HG03442 (cell line): ENCODE results near the gene CD8A.
"Not testable (repeated sequence)": the region's sequence is repeated elsewhere in the genome, so short reads cannot be mapped to it uniquely, and the experiment has no call there.

Experiments
- ATAC-seq: cut with Tn5 transposase; IDR thresholded peaks from one replicate; pipeline ENCODE4 v1.9.1; 2021; ENCODE audit warnings: mild to moderate bottlenecking, moderate library complexity; ENCODE audit not compliant: unreplicated experiment

Gene CD8A

GRCh38 chr2:86790676-86791572 is at the start of gene CD8A:
Gene CD8A, minus strand, starts transcription at chr2:86790913. Its CDS starts 88 bp downstream, at chr2:86790825.
- no peak for ATAC-seq

GRCh38 chr2:86839871-86840548 is 49.3 kb upstream of the CD8A start:
- ATAC-seq = not testable (repeated sequence)

DNA sequence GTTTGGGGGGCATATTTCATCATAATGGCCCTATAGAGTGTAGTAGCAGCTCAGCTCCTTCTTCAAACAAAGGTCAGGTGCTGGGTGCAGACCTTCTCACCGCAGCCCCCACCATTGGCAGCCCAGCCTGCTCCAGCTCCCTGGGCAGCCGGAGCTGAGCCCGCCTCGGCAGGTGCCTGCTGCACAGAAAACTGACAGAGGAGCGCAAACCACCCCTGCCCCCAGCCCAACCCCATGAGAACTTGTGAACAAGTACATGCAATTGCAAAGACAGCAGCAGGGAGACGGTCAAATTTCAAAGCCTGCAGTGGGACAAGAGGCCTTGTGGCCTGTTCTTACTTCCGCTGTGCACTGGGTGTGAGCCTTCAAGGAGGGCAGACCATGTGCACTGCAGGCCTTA is 48.7 kb upstream of the CD8A start:
- ATAC-seq = not testable (repeated sequence)

GRCh38 chr2:86837714-86838113 is 47.0 kb upstream of the CD8A start:
- ATAC-seq = not testable (repeated sequence)

GRCh38 chr2:86836915-86837695 is 46.4 kb upstream of the CD8A start:
- ATAC-seq = not testable (repeated sequence)

- not testable (repeated sequence) for ATAC-seq
These were observed 44.8 kb upstream of the CD8A start for GRCh38 chr2:86835548-86835889.

DNA sequence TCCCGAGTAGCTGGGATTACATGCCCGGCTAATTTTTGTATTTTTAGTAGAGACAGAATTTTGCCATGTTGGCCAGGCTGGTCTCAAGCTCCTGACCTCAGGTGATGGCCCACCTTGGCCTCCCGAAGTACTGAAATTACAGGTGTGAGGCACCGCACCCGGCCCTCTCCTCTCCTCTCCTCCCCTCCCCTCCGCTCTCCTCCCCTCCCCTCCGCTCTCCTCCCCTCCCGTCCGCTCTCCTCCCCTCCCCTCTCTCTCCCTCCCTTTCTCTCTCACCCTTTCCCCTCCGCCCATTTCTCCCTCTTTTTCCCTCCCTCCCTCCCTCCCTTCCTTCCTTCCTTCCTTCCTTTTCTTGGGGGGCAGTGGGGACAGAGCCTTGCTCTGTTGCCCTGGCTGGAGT is 42.6 kb upstream of the CD8A start:
- no peak for ATAC-seq

DNA sequence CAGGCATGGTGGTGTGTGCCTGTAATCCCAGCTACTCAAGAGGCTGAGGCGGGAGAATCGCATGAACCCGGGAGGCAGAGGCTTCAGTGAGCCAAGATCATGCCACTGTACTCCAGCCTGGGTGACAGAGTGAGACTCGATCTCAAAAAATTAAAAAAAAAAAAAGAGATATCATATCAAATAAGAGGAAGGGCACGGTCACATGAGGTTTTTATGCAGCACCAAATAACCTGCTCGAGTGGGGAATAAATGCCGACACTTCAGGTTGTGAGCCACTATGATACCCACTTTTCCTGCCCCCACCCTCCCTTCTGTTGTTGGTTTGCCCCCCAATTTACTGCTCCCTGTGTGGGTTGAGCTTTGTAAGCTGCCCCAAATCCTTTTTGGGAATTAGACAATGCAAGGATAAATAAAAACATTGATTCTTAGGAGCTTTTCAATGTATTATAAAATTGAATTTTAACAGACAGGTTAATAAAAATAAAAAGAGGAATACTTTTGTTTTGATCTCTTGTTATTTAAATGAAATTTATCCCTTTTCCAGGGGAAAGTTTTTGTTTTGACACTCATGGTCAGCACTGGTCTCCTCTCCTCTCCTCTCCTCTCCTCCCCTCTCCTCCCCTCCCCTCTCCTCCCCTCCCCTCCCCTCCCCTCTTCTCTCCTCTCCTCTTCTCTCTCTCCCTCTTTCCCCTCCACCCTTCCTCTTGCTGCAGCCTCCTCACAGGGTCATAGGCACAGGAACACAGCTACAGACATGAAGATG is 41.8 kb upstream of the CD8A start:
- no peak for ATAC-seq

DNA sequence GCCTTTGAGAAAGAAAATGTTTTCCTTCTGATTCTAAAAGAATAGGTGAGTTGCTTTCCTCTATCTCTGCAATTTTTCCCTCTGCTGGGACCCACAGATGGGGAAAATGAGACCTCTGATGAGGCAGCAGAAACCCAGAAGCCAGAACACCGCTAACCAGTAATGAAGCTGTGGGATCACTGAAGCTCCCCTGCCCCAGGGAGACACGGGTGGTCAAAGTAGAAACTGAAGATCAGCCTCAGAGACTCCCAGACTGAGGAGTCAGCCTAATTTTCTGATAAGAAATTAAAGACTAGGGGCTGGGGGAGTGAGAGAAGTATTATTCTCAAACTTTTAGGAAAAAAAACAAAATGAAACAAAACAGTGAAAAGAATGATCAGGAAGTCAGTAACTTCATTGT is 40.8 kb upstream of the CD8A start:
- no peak for ATAC-seq

DNA sequence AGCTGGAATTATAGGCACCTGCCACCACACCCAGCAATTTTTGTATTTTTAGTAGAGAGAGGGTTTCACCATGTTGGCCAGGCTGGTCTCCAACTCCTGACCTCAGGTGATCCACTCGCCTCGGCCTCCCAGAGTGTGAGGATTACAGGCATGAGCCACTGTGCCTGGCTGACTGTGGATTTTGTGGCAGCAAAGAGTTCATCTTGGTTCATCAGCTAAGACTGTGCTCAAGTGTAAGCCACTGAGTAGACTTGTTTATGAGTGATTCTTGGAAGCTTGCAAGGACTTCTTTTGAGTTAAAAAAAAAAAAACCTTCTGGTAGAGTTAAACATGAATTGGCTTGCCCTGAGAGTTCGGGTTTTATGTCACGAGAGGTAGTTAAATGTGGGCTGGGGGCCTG is 36.2 kb upstream of the CD8A start:
- ATAC-seq = no peak

DNA sequence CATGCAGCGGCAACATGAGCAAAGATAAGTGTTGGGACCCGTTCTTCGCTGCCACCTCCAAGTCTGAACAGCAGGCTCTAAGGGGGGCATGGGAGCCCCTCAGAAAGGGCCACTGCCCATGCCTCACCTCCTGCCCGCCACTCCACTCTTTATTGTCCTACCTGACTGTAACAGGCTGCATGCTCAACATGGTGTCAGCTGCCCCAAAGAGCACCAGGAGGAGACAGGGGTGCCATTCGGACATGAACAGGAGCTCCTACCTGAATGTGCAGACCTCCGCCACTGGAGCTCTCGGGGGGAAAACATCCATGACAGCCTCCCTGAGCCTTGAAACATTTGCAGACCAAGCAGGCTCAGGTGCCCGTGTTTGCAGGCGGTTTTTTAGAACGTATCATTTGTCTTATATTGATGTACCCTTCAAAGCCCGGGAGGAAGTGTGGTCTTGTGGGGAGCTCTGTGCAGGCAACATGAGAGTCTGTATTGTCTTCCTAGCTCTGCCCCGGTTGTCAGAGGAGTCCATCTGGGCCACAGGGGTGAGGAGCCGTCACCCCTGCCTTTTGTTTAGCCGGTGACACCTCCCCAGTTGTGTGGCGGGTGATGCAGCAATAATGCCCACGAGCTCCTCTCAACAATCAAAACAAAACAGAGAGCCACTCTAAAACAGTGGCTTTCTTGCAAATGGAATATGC is 35.1 kb upstream of the CD8A start:
- no peak for ATAC-seq

GRCh38 chr2:86825036-86825692 is 34.5 kb upstream of the CD8A start:
- ATAC-seq = no peak

GRCh38 chr2:86822668-86823345 is 32.1 kb upstream of the CD8A start:
- ATAC-seq = no peak

GRCh38 chr2:86821842-86822241 is 31.1 kb upstream of the CD8A start:
- ATAC-seq = no peak

DNA sequence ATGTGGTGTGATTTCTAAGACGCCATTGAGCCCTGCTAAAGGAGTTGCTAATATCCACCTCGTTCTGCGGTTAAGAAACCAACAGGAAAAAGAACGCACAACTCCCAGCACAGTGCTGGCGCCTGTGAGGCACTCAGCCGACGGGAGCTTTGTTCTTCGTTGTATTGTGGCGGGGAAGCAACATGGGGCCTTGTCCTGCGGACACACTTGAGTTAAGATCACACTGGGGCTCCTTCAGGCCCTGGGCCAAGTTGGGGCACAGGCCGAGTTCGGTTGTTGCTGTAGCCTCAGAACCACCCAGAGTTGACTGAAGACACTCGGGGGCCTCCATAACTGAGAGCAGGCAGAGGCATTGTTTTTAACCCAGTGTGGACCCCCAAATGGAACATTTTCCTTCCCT is 30.6 kb upstream of the CD8A start:
- ATAC-seq = no peak

DNA sequence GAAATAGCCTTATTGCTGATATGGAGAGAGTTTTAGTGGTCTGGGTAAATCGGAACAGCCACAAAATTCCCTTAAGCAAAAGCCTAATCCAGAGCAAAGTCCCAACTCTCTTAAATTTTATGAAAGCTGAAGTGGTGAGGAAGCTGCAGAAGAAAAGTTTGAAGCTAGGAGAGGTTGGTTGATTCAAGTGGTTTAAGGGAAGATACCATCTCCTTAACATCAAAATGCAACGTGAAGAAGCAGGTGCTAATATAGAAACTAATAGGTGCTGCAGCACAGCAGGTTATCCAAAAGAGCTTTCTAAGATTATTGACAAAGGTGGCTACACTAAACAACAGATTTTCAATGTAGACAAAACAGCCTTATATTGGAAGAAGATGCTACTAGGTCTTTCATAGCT is 28.2 kb upstream of the CD8A start:
- ATAC-seq = no peak

- ATAC-seq = no peak
These were observed 27.5 kb upstream of the CD8A start for GRCh38 chr2:86818114-86818801.

DNA sequence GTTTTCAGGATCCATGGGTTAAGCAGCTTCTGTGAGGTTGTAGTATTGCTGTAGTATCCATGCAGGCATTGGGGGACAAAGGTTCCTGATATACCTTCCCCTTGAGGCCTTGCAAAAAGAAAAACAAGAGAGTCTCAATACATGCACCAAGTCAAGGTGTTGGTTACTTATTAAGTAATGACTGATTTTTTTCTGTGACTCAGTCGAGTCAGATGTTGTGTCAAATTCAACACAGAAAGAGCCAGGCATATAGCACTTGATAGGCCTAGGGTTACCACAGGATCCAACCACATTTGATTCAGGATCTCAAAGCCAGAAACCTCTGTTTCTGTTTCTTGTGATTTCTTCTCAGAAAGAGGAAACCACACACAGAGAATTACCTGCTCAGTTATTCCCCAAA is 24.9 kb upstream of the CD8A start:
- no peak for ATAC-seq
